IPS-11a (cell line): ENCODE measurements around the gene RSKR.
"Not testable (repeated sequence)": the region's sequence is repeated elsewhere in the genome, so short reads cannot be mapped to it uniquely, and the experiment has no call there.

Experiments used
- H3K4me3 ChIP-seq: one replicate; pipeline ENCODE4 v1.5.1; 2013; ENCODE audit warnings: low read depth, low read length, control low read depth

The RSKR gene

GRCh38 chr17:28623696-28624095, 9.7 kb upstream of the RSKR start:
- H3K4me3 ChIP-seq: no peak overlapping the region

- H3K4me3 ChIP-seq: no peak overlapping the region
Measured at GRCh38 chr17:28622186-28622585, 8.2 kb upstream of the RSKR start.

DNA sequence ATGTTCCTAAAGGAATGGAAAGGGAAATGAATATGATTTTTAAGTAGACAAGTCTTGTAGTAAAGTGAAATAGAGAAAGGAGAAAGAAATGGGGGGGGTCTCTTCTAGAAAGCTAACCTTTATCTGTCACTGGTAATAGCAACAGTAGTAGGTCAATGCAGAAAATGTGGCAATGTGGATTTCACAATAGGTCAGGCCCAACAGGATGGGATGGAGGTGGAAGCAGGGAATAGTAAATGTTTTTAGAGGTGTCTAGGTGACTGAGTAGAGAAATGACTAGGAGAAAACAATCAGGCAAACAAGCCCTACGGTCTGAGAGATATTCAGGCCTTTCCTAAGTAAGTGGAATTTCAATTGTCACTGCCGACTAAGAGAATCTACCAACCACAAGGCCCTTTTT, 6.0 kb upstream of the RSKR start:
- no peak overlapping the region for H3K4me3 ChIP-seq

DNA sequence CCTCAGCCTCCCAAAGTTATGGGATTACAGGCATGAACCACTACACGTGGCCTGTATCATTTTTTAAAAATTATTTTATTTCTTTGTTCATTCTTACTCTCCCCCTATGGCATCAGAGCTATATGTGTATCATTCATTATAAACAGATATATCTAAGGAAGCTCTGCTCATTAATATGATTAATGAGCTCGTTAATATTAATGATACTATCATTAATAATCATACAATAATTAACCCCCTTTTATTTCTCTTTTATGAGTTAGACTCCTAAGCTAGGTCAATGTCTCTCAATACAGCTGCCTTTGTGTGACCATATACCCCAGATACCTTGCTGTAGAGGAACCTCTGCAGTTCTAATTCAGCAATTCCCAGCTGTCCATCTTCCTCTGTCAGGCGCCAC, 4.5 kb upstream of the RSKR start:
- H3K4me3 ChIP-seq: no peak overlapping the region

- no peak overlapping the region for H3K4me3 ChIP-seq
Measured at GRCh38 chr17:28616281-28616680, 2.3 kb upstream of the RSKR start.

- no peak overlapping the region for H3K4me3 ChIP-seq
Measured at GRCh38 chr17:28615260-28615940, 1.4 kb upstream of the RSKR start.

DNA sequence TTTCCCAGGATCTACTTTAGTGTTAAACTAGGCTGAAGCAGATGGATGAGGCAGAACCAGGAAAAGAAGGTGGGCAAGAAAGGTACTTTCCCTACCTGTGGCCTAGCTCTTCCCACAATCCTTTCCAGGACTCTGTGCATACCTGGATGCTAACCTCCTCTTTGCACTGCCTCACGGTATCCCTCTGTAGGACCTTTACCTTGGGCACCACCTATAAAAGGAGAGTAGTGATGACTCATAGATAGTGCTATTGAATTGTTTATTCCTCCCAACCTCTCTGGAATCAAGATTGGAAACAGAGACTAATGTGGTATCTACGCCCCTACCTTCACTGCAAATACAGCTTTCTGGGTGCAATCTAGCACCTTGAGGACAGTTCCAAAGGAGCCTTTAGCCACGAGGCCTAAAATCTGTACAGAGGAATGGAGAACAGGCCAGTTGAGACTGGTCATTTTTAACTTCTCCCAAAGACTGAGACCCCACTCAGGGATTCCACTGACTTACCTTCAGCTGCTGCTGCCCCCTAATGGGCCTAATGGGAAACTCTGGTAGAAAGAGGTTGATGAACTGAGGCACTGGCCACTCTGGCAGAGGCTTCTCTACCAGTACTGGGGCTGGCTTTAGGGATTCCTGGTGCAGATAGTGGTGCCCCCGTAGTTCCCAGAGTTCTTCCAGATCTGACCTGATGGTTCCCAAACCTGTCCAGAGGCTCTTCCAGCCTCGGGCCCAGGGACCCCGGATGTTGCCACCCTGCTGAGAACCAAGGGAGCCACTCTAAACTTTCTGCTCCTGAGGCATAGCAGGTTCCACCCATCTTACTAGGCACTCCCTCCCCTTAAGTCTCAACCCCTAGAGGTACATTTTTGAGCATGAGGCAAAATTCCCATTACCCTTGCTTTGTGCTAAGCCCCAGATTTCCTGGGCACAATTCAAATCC, 781 bp downstream of the RSKR start:
- H3K4me3 ChIP-seq: no peak overlapping the region

DNA sequence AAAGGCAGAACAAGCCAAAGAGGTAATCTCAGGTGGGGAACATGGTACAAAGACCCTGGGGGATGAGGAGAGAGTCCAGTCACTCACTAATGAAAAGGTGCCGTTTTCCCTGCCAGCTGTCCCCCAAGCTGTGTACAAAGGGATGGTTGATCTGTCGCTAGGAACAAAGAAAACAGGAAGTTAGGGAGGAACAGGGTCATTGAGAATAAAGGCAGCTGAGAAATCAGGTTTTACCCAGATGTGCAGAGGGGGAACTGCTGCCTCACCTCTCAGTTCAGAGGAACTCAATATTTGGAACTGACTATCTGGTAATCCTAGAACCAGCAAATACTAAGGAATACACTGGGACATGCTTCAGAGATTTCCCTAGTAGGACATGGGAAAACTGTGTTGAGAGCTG, 1.5 kb downstream of the RSKR start:
- H3K4me3 ChIP-seq: no peak overlapping the region

DNA sequence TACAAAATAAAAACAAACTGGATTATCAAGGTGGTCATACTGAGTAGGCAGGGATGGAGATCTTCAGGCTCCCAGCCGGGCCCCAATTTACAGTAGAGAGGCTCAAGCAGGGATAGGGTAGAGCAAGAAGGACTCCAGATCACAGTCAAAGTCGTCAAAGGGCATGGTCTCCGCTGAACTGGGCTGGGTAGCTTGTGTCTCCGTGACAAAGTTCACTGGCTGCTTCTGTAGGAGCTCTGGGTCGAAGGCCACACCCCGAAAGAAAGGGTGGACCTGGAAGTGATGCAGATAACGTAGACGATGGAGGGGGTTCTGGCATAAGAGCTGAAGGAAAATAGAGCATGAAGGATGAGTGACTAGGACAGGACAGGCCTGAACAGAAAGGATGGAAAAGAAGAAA, 3.6 kb downstream of the RSKR start:
- no peak overlapping the region for H3K4me3 ChIP-seq

DNA sequence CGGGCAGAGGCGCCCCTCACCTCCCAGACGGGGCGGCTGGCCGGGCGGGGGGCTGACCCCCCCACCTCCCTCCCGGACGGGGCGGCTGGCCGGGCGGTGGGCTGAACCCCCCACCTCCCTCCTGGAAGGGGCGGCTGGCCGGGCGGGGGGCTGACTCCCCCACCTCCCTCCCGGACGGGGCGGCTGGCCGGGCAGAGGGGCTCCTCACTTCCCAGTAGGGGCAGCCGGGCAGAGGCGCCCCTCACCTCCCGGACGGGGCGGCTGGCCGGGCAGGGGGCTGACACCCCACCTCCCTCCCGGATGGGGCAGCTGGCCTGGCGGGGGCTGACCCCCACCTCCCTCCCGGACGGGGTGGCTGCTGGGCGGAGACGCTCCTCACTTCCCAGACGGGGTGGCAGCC, 10.0 kb downstream of the RSKR start:
- H3K4me3 ChIP-seq: not testable (repeated sequence)

DNA sequence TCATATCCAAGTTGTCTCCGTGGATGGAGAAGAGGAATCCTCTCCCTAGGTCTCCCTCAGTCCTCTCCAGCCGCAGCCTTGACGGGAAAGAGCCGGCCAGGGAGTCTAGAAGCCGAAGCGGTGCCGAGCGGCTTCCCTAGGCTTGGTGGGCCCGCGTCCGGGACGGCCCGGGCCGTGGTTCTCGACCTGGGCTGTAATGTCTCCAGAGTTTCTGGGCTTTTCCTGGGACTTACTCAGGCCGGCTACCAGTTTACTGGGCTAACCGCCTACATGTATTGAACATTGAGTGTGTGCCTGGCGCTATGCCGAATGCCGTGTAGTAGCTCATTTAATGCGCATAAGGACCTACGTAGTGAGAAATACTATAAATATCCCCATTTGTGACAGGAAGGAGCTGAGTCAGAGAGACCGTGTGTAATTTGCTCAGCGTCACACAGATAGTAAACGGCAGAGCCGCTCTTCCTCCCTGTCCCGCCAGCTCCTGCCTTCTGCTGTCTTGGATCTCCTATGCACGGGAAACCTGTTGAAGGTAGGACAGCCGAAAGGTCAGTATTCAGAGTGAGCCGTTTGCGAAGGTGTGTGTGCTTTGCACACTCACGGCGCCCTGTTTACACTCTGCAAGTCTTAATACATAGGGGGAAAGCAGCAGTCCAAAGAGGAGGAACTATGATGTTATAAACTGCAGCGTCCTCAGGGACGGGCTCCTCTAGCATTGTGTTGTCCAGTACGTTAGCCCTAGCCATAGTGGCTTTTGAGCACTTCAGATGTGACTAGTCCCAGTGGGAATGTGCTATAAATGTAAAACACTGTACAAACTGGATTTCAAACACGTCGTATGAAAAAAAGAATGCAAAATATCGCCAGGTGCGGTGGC, 14.4 kb downstream of the RSKR start:
- H3K4me3 ChIP-seq: peak overlapping the region; percentile 71

DNA sequence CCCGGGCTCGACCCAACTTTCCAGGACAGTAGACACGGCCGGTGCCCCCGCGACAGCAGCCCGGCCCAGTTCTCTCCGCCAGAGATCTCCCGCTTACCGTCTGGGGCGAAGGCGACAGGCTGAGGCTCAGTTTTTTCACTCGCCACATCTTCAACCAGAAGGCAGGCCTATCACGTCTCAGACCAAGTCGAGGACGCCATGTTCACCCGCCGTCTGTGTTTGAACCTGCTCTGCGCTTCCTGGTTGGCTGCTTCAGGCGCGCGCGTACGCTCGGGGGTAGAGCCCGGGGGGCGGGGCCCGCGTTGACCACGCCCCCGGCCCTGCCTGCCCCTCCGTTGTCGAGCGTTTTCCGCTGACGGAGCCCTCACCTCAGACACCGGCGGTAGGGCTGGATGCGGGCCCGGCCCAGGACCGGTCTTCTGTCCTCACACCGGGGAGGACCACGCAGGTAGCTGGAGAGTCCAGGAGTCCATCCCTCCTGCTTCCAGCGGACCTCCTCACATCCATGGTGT, 15.1 kb downstream of the RSKR start, which contains the start of gene SPAG5:
SPAG5 (minus strand) TSS at position 227 of the 512 bp plus-strand sequence; CDS start at position 148, 79 bp downstream.
- H3K4me3 ChIP-seq: peak within 1 kb of the TSS; percentile 71

DNA sequence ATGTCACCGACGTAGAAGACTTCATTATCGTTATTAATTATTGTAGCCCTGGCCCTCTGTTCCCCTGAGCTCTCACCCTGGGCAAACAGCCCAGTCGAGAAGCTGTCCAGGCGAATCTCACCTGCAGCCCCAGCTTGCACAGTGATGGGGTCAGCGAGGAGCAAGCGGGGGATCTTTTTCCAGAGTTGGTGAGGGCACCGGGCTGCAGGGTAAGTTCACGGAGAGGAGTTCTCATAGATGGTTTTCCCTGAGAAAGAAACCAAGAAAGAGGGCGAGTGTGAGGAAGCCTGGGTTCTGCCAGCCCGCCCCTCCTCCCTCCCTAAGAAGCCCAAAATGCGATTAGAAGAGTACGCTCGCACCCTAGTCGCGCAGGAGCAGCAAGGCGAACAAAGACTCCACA, 15.6 kb downstream of the RSKR start:
- peak overlapping the region; percentile 71 for H3K4me3 ChIP-seq

- H3K4me3 ChIP-seq: peak overlapping the region; percentile 71
Measured at GRCh38 chr17:28597606-28598383, 16.2 kb downstream of the RSKR start.

- H3K4me3 ChIP-seq: no peak overlapping the region
Measured at GRCh38 chr17:28592260-28592659, 21.7 kb downstream of the RSKR start.

DNA sequence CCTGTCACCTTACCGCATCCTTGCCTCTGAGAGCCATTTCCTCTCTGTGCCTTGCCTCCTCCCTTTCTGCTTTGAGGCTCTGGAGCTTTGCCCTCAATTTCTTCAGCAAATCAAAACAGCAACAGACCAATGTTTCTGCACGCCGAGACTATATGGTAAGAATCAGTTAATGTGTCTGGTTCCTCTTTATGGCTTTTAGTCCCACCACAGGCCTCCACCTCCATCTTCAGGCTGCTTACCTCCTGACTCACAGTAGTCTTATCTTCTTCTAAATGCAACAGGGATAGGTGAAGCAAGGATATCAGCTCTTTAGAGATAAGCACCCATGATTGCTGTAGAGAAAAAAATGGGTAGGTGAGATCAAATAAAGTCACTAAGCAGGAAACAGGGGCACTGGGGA, 28.1 kb downstream of the RSKR start:
- H3K4me3 ChIP-seq: no peak overlapping the region

DNA sequence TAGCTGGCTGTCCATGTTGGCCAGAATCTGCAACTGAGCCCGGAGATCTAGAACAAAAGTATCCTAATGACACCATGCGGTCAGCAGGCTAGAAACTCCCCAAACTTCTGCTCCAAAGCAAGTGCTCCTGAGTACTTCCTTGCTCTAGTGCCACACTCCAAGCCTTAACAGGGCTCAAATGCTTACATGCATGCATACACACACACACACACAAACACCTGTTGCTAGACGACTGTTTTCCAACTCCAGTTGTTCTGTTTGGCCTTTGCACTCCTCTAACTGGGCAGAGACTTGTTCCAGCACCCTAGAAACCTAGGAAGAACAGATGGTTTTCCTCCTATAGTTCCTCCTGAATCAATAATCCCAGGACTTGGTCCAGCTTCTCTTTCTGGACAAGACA, 29.6 kb downstream of the RSKR start:
- H3K4me3 ChIP-seq: no peak overlapping the region

DNA sequence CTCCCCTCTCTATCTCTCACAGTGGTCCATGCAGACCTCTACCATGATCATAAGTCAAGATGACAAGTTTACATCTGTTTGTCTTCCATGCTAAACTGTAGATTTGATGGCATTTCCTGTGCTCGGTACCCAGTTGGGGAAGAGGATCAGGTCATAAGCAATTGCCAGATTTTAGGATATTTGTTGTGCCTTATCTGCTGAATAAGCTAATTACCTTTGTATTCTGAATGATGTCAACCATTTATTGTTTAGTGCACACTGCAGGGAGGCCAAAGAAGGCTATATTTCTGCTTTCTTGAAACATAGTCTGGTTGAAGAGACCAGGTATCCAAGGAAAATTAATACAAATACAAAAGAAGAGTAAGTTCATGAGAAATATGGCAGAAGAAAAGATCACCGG, 31.5 kb downstream of the RSKR start:
- no peak overlapping the region for H3K4me3 ChIP-seq

- no peak overlapping the region for H3K4me3 ChIP-seq
Measured at GRCh38 chr17:28580959-28581358, 33.0 kb downstream of the RSKR start.

- no peak overlapping the region for H3K4me3 ChIP-seq
Measured at GRCh38 chr17:28579526-28579925, 34.5 kb downstream of the RSKR start.
